Testis (tissue), 3 donors: Measurements from ENCODE around the gene HACD1. TPM values are rescaled to one million over a fixed set of nuclear protein-coding genes. Genes with fewer than 3 reads are reported as not detected.

Experiments used
- DNase-seq: peaks from one replicate; pipeline ENCODE4 v3.0.0-alpha.2; 2019
- H3K27ac ChIP-seq, 2 donors: fragments of 200-600 bp; sonication (generic); one replicate each; pipeline ENCODE4 v1.5.1; 2019
- H3K27me3 ChIP-seq: fragments of 200-600 bp; sonication (generic); one replicate; pipeline ENCODE4 v1.5.1; 2019
- H3K36me3 ChIP-seq: fragments of 200-600 bp; sonication (generic); one replicate; pipeline ENCODE4 v1.5.1; 2017; ENCODE audit warnings: low read depth; ENCODE audit errors: missing control alignments
- H3K4me1 ChIP-seq: fragments of 200-600 bp; sonication (generic); one replicate; pipeline ENCODE4 v1.5.1; 2019
- H3K4me3 ChIP-seq, 2 donors: fragments of 200-600 bp; sonication (generic); one replicate each; pipeline ENCODE4 v1.5.1; 2017 to 2019
- H3K9me3 ChIP-seq: fragments of 200-600 bp; sonication (generic); one replicate; pipeline ENCODE4 v1.5.1; 2017
- CTCF ChIP-seq, 3 experiments: fragments of 450-650 bp in 2 of 3; fragments of 200-600 bp in 1 of 3; sonication (generic) in 1 of 3; IDR thresholded peaks; one replicate each; pipeline ENCODE4 v1.5.1; 2016 to 2019; ENCODE audit warnings: antibody characterized with exemption in 3 of 3, mild to moderate bottlenecking in 2 of 3, moderate library complexity in 1 of 3
- POLR2A ChIP-seq: fragments of 450-650 bp; IDR thresholded peaks from one replicate; pipeline ENCODE4 v1.6.1; 2017; ENCODE audit warnings: antibody characterized with exemption, mild to moderate bottlenecking, moderate library complexity
- WGBS, 2 donors: methylation state at CpG; one replicate each; pipeline ENCODE4 v1.1.5; 2018; 5-methylcytosine and 5-hydroxymethylcytosine counted together
- intact Hi-C: fragments of 100-400 bp; cut with DNase I; formaldehyde crosslinking; loops from one replicate; pipeline ENCODE4 v1.15.1; 2023; ENCODE audit warnings: low total_unique reads
- polyA plus RNA-seq: library from polyadenylated mRNA; stranded (reverse); fragments of 350-450 nt; fragmentation: Illumina TruSeq; extraction: RNeasy Lipid Tissue Mini Kit (QIAGEN cat#74804); gene quantifications from one replicate; pipeline ENCODE4 v1.2.3, GENCODE V29; 2014; ENCODE audit warnings: low read depth, low replicate concordance; ENCODE audit not compliant: insufficient read depth
- total RNA-seq, 2 donors: library from RNA; depleted of rRNA; stranded (reverse); fragments of >200 nt; gene quantifications; one replicate each; pipeline ENCODE4 v1.2.3, GENCODE V29; 2016

HACD1 gene
- total and polyA plus RNA-seq, 3 donors from 2014 or later = 14.0 to 28.5 (median 16.2) TPM

DNA sequence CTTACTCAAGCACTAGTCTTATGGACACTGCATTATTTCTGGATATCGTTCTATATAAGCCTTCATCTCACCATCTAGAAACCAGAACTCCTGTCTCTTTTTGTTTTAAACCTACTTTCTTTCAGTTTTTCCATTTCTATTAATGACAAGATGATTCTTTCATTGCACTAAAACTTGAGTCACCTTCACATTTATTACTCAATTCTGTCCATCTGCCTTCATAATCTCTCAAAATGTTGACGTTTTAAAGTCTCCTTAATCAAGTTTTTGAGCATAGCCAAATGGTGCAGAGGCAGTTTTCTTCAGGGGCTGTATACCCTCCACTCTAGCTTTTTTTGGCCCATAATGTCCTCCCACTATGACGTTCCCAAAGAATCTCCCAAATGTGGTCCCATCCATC, 44.3 kb upstream of the HACD1 start:
- no peak for DNase-seq
- no peaks in the 10 kb centered on the region for H3K4me1 ChIP-seq
- no peaks in the 10 kb centered on the region for H3K27me3 ChIP-seq
- no peaks in the 10 kb centered on the region for H3K36me3 ChIP-seq
- H3K9me3 ChIP-seq = no peaks in the 10 kb centered on the region
- TF ChIP-seq CTCF (IDR thresholded peaks at IDR 0.05) = no peak
- TF ChIP-seq POLR2A = no peak
- H3K4me3 ChIP-seq = no peak overlapping the region
- H3K27ac ChIP-seq = no peak overlapping the region
- 90 to 96% methylated on average over 3 of the region's 3 CpGs for WGBS, 2 donors
- intact Hi-C loops = no loop called here

GRCh38 chr10:17660921-17661320, 43.7 kb upstream of the HACD1 start:
- intact Hi-C loops = no loop called here
- Histone ChIP-seq H3K36me3 (no peaks in the 10 kb centered on the region), H3K27me3 (no peaks in the 10 kb centered on the region), H3K27ac (no peak overlapping the region), H3K4me1 (no peaks in the 10 kb centered on the region), H3K4me3 (no peak overlapping the region), H3K9me3 (no peaks in the 10 kb centered on the region)
- TF ChIP-seq CTCF (IDR thresholded peaks at IDR 0.05) = no peak
- TF ChIP-seq POLR2A = no peak
- DNase-seq = no peak

- WGBS, 2 donors = 86 to 88% methylated on average over 4 of the region's 4 CpGs
- Histone ChIP-seq H3K9me3 (no peaks in the 10 kb centered on the region), H3K27me3 (no peaks in the 10 kb centered on the region), H3K27ac (no peak overlapping the region), H3K4me1 (no peaks in the 10 kb centered on the region), H3K36me3 (no peaks in the 10 kb centered on the region), H3K4me3 (no peak overlapping the region)
- TF ChIP-seq CTCF (IDR thresholded peaks at IDR 0.05) = no peak
- no peak for TF ChIP-seq POLR2A
- intact Hi-C loops = no loop called here
- no peak for DNase-seq
These were observed 42.2 kb upstream of the HACD1 start for GRCh38 chr10:17659365-17659764.

DNA sequence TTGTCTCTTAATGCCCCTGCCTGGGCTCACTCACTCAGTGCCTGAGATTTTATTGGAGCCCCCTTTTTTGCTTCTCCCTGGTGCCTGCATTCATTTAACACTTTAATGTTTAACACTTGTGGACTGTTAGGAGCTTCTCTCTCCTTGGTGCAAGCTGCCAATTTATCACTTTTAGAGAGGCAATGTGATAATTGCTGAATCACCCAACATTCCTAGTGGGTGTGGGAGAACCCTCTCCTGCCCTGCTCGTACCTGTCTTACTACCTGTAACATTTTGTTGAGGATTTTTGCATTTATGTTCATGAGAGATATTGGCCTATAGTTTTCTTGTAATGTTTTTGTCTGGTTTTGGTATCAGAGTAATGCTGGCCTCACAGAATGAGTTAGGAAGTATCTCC, 39.9 kb upstream of the HACD1 start:
- DNase-seq = no peak
- WGBS, 2 donors = 63 to 75% methylated on average over 1 of the region's 1 CpG
- intact Hi-C loops = no loop called here
- Histone ChIP-seq H3K36me3 (no peaks in the 10 kb centered on the region), H3K4me1 (no peaks in the 10 kb centered on the region), H3K27ac (no peak overlapping the region), H3K4me3 (no peak overlapping the region), H3K27me3 (no peaks in the 10 kb centered on the region), H3K9me3 (no peaks in the 10 kb centered on the region)
- TF ChIP-seq POLR2A (no peak), CTCF (IDR thresholded peaks at IDR 0.05) (no peak)

- Histone ChIP-seq H3K4me1 (no peaks in the 10 kb centered on the region), H3K4me3 (no peak overlapping the region), H3K27me3 (no peaks in the 10 kb centered on the region), H3K36me3 (no peaks in the 10 kb centered on the region), H3K27ac (no peak overlapping the region), H3K9me3 (no peaks in the 10 kb centered on the region)
- WGBS, 2 donors = 88 to 91% methylated on average over 5 of the region's 5 CpGs
- intact Hi-C loops = no loop called here
- DNase-seq = no peak
- TF ChIP-seq CTCF (IDR thresholded peaks at IDR 0.05) (no peak), POLR2A (no peak)
These were observed 38.5 kb upstream of the HACD1 start for GRCh38 chr10:17655567-17656146.
